Ovary (tissue), 3 donors: ENCODE results near the gene TIRAP.

Source experiments
- EP300 ChIP-seq: sonication (generic); formaldehyde crosslinking; IDR thresholded peaks from one replicate; pipeline ENCODE4 v1.6.1; 2017; ENCODE audit warnings: antibody characterized with exemption
- POLR2A ChIP-seq: fragments of 450-650 bp; IDR thresholded peaks from one replicate; pipeline ENCODE4 v1.6.1; 2017; ENCODE audit warnings: antibody characterized with exemption, mild to moderate bottlenecking, moderate library complexity
- TF ChIP-seq, protein P1 (sequence below), 3 donors: fragments of 450-650 bp in 2 of 3; fragments of 200-600 bp in 1 of 3; IDR thresholded peaks; one replicate each; pipeline versions ENCODE4 v1.5.1 to v1.8.0; 2016 to 2022; ENCODE audit warnings: antibody characterized with exemption in 3 of 3, mild to moderate bottlenecking in 1 of 3
- donor health status: DM: no; HTN: no; CAD: no.

DNA sequence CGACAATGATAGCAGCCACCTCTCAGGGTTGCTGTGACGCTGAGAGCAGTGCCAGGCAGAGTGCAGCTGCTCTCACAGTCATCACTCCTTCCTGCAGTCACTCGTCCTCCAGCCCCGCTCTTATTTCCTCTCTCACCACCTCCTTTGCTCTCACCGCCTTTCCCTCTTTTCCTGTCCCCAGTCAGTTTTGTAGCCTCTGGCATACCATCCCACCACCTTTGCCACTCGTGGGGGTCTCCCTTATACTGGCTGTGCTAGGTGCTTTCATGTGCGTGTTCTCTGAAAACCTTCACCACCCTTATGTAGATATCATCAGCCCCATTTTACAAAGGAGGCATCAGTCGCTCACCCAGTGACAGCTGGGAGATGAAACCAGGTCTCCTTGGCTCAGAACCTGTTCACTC, 53.2 kb downstream of the TIRAP start:
- TF ChIP-seq, protein P1, sequence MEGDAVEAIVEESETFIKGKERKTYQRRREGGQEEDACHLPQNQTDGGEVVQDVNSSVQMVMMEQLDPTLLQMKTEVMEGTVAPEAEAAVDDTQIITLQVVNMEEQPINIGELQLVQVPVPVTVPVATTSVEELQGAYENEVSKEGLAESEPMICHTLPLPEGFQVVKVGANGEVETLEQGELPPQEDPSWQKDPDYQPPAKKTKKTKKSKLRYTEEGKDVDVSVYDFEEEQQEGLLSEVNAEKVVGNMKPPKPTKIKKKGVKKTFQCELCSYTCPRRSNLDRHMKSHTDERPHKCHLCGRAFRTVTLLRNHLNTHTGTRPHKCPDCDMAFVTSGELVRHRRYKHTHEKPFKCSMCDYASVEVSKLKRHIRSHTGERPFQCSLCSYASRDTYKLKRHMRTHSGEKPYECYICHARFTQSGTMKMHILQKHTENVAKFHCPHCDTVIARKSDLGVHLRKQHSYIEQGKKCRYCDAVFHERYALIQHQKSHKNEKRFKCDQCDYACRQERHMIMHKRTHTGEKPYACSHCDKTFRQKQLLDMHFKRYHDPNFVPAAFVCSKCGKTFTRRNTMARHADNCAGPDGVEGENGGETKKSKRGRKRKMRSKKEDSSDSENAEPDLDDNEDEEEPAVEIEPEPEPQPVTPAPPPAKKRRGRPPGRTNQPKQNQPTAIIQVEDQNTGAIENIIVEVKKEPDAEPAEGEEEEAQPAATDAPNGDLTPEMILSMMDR (IDR thresholded peaks at IDR 0.05), result no peak
- TF ChIP-seq POLR2A (no peak), EP300 (no peak)
